ENCODE results near the gene ASIC4. TPM values are rescaled to one million over a fixed set of nuclear protein-coding genes. Genes with fewer than 3 reads are reported as not detected.
A peak's percentile ranks its signal among the peaks of the same experiment; 100 is the strongest.

Gene ASIC4
- total RNA-seq, 1 donor from 2014 or later = not detected

GRCh38 chr2:219480004-219480403 is 34.3 kb upstream of the ASIC4 start:
- no peak for DNase-seq

DNA sequence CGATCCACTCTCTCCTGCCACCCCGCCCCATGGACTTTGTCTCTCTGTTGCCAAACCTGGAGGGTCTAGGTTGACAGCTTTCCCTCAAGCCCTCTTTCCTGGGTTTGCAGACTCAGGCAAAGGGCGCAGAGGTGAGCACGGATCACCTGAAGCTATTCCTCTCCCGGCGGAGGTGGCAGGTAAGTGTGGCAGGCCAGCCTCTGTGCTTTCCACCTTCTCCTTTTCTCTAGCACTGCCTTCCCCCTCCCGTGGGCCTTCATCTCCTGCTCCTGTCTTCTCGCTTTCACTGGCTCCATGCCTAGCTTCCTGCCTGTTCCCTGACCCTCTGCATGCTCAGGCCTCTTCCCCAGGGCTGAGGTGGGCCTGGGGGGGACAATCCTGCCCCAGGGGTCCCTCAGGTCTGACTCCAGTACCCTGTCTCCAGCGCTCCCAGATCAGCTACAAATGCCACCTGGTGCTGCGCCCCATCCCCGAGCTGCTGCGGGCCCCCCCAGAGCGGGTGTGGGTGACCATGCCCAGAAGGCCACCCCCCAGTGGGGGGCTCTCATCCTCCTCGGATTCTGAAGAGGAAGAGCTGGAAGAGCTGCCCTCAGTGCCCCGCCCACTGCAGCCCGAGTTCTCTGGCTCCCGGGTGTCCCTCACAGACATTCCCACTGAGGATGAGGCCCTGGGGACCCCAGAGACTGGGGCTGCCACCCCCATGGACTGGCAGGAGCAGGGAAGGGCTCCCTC is 31.4 kb upstream of the ASIC4 start:
- no peak for DNase-seq

DNA sequence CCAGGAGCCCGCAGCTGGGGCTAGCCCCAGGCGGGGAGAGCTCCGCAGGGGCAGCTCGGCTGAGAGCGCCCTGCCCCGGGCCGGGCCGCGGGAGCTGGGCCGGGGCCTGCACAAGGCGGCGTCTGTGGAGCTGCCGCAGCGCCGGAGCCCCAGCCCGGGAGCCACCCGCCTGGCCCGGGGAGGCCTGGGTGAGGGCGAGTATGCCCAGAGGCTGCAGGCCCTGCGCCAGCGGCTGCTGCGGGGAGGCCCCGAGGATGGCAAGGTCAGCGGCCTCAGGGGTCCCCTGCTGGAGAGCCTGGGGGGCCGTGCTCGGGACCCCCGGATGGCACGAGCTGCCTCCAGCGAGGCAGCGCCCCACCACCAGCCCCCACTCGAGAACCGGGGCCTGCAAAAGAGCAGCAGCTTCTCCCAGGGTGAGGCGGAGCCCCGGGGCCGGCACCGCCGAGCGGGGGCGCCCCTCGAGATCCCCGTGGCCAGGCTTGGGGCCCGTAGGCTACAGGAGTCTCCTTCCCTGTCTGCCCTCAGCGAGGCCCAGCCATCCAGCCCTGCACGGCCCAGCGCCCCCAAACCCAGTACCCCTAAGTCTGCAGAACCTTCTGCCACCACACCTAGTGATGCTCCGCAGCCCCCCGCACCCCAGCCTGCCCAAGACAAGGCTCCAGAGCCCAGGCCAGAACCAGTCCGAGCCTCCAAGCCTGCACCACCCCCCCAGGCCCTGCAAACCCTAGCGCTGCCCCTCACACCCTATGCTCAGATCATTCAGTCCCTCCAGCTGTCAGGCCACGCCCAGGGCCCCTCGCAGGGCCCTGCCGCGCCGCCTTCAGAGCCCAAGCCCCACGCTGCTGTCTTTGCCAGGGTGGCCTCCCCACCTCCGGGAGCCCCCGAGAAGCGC is 30.6 kb upstream of the ASIC4 start:
- DNase-seq = no peak

DNA sequence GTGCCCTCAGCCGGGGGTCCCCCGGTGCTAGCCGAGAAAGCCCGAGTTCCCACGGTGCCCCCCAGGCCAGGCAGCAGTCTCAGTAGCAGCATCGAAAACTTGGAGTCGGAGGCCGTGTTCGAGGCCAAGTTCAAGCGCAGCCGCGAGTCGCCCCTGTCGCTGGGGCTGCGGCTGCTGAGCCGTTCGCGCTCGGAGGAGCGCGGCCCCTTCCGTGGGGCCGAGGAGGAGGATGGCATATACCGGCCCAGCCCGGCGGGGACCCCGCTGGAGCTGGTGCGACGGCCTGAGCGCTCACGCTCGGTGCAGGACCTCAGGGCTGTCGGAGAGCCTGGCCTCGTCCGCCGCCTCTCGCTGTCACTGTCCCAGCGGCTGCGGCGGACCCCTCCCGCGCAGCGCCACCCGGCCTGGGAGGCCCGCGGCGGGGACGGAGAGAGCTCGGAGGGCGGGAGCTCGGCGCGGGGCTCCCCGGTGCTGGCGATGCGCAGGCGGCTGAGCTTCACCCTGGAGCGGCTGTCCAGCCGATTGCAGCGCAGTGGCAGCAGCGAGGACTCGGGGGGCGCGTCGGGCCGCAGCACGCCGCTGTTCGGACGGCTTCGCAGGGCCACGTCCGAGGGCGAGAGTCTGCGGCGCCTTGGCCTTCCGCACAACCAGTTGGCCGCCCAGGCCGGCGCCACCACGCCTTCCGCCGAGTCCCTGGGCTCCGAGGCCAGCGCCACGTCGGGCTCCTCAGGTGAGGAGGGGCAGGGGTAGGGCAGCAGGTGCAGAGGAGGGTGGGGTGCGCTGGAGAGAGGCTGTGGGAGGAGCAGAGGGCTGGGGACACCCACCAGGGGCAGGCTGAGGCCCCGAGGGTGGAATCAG is 29.7 kb upstream of the ASIC4 start:
- no peak for DNase-seq

DNA sequence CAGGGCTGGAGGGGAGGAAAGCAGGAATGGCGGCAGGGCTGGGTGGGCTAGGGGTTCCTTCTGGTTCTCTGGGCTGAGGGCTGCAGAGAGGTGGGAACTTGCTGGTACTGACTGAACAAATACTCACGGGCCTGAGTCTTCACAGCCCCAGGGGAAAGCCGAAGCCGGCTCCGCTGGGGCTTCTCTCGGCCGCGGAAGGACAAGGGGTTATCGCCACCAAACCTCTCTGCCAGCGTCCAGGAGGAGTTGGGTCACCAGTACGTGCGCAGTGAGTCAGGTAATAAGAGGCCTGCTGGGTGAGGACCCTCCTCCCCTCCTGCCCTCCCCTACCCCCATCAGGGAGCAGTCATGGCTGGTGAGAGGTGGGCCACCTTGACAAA is 29.1 kb upstream of the ASIC4 start:
- no peak for DNase-seq

DNA sequence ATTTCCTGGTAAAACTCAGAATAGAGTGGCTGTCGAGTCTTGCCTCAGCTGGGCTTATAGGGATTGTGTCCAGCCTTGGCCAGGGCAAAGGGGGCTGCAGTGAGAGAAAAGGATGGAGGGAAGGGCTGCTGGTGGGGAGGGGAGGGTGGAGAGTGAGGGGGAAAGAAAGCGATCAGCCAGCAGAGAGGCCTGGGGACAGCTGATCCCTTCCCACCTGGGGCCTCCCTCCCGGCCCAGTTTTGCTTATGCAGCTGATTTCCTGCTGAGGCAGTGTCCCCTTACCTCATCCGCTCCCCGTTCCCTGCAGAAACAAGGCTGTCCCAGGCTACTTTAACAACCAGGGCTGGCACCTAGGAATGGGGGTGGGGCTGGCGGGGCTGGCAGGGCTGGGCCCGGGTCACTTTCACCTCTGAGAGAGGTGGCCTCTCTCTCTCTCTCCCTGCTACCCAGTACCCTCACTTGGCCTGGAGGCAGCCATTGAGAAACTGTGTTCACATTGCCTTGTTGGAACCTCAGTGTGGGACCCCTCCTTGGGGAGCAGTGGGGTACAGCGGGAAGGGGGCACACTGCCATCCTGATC is 27.8 kb upstream of the ASIC4 start:
- DNase-seq = no peak

- no peak for DNase-seq
Observed at GRCh38 chr2:219488149-219488843, 26.0 kb upstream of the ASIC4 start.

DNA sequence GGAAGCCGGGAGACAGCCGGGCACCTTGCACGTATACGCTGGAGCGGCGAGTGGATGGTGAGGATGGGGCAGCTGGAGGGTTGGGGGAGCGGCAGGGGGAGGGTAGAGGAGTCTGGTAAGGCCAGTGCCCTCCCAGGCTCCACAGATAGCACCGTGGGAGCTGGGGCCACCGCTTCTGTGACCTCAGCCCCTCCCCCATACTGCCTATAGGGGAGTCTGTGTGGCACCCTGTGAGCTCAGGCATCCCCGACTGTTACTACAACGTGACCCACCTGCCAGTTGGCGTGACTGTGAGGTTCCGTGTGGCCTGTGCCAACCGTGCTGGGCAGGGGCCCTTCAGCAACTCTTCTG is 25.5 kb upstream of the ASIC4 start:
- DNase-seq = no peak

GRCh38 chr2:219489315-219489714 is 25.0 kb upstream of the ASIC4 start:
- DNase-seq = no peak

- no peak for DNase-seq
Observed at GRCh38 chr2:219490186-219490585, 24.1 kb upstream of the ASIC4 start.

GRCh38 chr2:219490600-219491130 is 23.6 kb upstream of the ASIC4 start:
- DNase-seq = no peak

DNA sequence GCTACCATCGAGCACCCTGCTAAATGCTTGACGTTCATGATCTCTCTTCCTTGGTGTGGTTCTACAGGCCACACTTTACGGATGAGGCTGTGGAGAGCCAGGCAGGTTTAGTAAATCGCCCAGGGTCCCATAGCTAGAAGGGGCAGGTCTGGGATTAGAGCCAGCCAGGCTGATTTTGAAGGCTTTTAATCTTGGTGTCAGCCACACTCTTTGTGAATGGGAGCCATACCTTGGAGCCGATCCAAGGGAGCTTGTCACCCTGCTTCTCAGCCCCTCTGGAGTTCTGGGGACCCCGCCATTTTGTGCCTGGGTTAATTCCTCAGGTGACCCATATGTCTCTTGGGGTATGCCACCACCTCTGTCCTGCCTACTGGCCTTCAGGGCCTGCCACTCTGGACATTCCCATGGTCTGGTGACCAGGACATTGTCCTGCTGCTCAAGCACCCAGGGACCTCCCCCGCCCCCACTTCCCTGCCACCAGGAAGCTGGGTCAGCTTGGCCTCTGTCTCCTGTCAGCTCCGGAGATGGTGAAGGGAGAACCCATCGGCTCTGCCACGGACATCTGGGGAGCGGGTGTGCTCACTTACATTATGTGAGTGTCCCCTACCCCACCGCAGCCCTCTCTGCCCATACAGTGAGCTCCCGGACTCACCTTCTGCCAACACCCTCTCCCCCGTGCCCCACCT is 22.9 kb upstream of the ASIC4 start:
- no peak for DNase-seq

GRCh38 chr2:219492575-219492974 is 21.7 kb upstream of the ASIC4 start:
- no peak for DNase-seq

DNA sequence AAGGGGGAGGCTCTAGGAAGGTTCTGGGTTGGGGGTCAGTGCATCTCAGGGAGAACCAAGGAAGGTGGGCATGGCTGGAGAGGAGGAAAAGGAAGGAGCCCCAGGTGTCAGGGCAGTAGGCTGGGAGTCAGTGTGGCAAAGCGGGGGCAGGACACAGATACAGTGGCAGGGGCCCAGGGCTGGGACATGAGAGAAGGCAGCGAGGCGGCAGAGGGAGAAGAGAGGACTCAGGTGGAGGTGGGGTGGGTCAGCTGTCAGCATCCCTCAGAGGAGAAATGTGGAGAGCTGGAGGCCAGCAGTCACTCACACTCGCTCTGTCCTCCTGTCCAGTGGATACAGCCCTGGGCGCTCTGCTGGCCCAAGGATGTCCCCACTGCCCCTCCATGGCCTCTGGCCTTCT is 21.2 kb upstream of the ASIC4 start:
- DNase-seq = no peak

- no peak for DNase-seq
Observed at GRCh38 chr2:219494952-219495530, 19.2 kb upstream of the ASIC4 start.

DNA sequence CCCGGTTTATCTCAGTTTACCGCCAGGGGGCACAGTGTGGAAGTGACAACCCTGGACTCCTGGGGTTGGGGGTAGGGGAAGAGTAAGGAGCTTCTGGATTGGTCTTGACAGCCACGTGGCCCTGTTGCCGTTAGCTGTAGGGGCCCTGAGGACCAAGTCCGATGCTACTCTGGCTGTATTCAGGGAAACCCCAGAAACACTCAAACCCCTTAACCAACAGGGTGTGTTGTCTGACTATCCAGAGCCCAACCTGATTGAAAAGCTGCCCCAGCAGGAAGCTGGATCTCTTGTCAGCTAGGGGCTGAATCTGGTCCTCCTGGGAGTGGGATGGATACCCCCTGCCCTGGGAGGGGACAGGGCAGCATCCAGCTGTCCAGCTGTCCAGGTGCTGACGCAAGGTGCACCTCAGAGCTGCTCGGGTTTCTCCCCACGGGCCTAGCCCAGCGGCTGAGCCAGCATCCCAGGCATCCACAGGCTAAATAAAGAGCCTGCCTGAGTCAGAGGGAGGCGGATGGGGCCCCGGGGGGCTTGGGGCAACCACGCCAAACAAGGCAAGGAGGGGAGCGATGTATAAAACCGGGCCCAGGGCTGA is 18.7 kb upstream of the ASIC4 start:
- DNase-seq = peak; percentile 77

GRCh38 chr2:219496247-219496824 is 17.9 kb upstream of the ASIC4 start:
- DNase-seq = no peak

DNA sequence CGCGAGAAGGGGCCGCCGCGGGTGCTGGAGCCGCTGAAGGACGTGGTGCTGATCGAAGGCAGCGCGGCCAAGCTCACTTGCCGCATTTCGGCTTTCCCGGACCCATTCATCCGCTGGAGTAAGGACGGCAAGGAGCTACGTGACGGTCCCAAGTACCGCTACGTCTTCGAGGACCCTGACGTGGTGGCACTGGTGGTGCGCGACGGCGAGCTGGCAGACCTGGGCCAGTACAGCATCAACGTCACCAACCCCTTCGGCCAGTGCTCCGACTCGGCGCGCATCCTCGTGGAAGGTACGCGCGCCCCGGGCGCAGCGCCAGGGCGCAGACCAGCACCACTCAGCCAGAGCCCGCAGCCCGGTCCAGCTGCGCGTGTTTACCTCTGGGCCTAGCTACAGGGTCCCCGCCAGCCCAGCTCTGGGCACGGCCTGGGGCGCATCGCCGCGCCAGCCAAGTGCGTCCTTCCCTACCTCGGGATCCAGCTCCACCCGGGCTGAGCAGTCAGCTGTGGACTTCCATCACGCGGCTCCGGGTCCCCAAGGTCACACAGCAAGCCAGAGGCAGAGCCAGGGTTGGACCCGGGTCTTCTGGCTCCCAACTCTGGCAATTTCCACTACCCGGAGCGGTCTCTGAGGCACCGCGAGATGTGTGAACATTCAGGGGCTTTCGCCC is 17.3 kb upstream of the ASIC4 start:
- peak; percentile 19 for DNase-seq

DNA sequence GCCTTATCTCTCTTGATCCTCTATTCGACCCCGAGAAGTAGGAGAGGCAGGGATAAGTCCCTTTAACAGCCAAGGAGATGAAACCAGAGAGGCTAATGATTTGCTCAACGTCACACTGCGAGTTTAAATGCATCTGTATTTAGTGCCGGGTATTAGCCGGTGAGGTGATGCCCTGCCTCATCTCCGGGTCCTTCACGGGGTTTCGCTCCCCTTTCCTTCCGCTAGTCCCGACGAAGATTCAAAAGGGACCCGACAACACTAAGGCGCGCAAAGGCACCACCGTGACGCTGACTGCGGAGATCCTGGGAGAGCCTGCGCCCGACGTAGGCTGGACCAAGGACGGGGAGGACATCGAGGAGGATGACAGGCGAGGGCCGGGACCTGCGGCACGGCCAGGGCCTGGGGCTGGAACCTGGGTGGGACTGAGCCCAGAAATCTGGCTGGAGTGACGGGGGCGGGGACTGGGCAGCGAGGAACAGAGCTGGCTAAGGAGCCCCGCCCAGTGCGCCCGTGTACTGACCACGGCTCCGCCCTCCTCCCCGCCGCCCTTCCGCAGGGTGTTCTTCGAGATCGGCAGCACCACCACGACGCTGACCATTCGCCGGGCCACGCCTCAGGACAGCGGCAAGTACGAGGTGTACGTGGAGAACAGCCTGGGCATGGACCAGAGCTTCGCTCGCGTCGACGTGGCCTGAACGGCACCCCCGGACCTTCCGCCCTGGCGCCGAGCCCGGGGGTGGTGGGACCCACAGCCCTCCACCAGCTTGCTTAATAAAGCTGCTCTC is 16.6 kb upstream of the ASIC4 start:
- DNase-seq = peak; percentile 77
